OCI-LY3 (cell line): ENCODE measurements around the gene SGO2.

Experiments
- H2AFZ ChIP-seq: fragments of 200-600, 300-600 bp; shearing (Covaris generic); 2 replicates; pipeline ENCODE4 v1.6.0; 2014; ENCODE audit warnings: antibody characterized with exemption, low read depth, low read length
- H3K27ac ChIP-seq: fragments of 200-600, 300-600 bp; sonication (generic); 2 replicates; pipeline ENCODE4 v1.5.1; 2014; ENCODE audit warnings: mild to moderate bottlenecking, low read length, moderate library complexity, mixed read lengths
- H3K27me3 ChIP-seq: fragments of 200-600, 300-600 bp; sonication (generic); 2 replicates; pipeline ENCODE4 v1.6.1; 2014; ENCODE audit warnings: low read depth, low read length, mixed read lengths
- H3K36me3 ChIP-seq: fragments of 200-600, 300-600 bp; sonication (generic); replicated peaks from 2 replicates; pipeline ENCODE3; 2014; ENCODE audit warnings: low read depth, low read length, mixed read lengths
- H3K4me1 ChIP-seq: fragments of 300-600, 200-600 bp; sonication (generic); 2 replicates; pipeline ENCODE4 v1.6.1; 2014; ENCODE audit warnings: low read length, mixed read lengths
- H3K4me2 ChIP-seq: fragments of 200-600, 300-600 bp; sonication (generic); 2 replicates; pipeline ENCODE4 v1.6.1; 2014; ENCODE audit warnings: low read length, mixed read lengths
- H3K4me3 ChIP-seq: fragments of 300-600, 200-600 bp; sonication (generic); 2 replicates; pipeline ENCODE4 v1.5.1; 2014; ENCODE audit warnings: antibody characterized with exemption, mild to moderate bottlenecking, low read length, moderate library complexity
- H3K79me2 ChIP-seq: fragments of 300-600, 200-600 bp; shearing (Covaris generic); 2 replicates; pipeline ENCODE4 v1.6.1; 2014; ENCODE audit warnings: mild to moderate bottlenecking, low read length, mixed read lengths
- H3K9ac ChIP-seq: fragments of 300-600, 200-600 bp; shearing (Covaris generic); 2 replicates; pipeline ENCODE4 v1.6.0; 2014; ENCODE audit warnings: mild to moderate bottlenecking, low read length, moderate library complexity
- H3K9me3 ChIP-seq: fragments of 200-600, 300-600 bp; shearing (Covaris generic); 2 replicates; pipeline ENCODE4 v1.6.1; 2014; ENCODE audit warnings: low read length, mixed read lengths; ENCODE audit not compliant: insufficient read depth
- H4K20me1 ChIP-seq: fragments of 200-600, 300-600 bp; sonication (generic); 2 replicates; pipeline ENCODE4 v1.6.1; 2016; ENCODE audit warnings: low read length, mixed read lengths; ENCODE audit not compliant: insufficient read depth
- CTCF ChIP-seq: fragments of 200-600, 300-600 bp; sonication (generic); IDR thresholded peaks from 2 replicates; pipeline ENCODE4 v1.5.1; 2014; ENCODE audit warnings: antibody characterized with exemption, low read length, low read depth
- EZH2phosphoT487 ChIP-seq: fragments of 200-600 bp; shearing (Covaris generic); IDR thresholded peaks from 2 replicates; pipeline ENCODE4 v1.6.1; 2018; ENCODE audit warnings: antibody characterized with exemption, mixed run types, low read depth

The SGO2 gene

GRCh38 chr2:200525882-200526651 is at the start of gene SGO2:
SGO2 (plus strand) TSS chr2:200526207; CDS start chr2:200532976, 6,769 bp downstream.
- H3K79me2 ChIP-seq: peaks cover 47% of the 10 kb centered on the region
- peak within 1 kb of the TSS; percentile 53 for H3K27ac ChIP-seq
- H3K36me3 ChIP-seq: no peaks in the 10 kb centered on the region
- H3K9me3 ChIP-seq: no peaks in the 10 kb centered on the region
- TF ChIP-seq CTCF (no peak), EZH2phosphoT487 (no peak)
- H3K4me1 ChIP-seq: peaks cover 15% of the 10 kb centered on the region
- H4K20me1 ChIP-seq: peaks cover 6% of the 10 kb centered on the region; the same call in 1 of the 2 replicates
- H3K4me2 ChIP-seq: peak within 1 kb of the TSS; percentile 92
- H3K4me3 ChIP-seq: peak within 1 kb of the TSS; percentile 87
- no peaks in the 10 kb centered on the region for H3K27me3 ChIP-seq
- H3K9ac ChIP-seq: peak within 1 kb of the TSS; percentile 78
- peak within 1 kb of the TSS; percentile 93 for H2AFZ ChIP-seq

- Histone ChIP-seq H2AFZ (no peak overlapping the region), H4K20me1 (no peaks in the 10 kb centered on the region), H3K4me3 (no peak overlapping the region), H3K36me3 (no peaks in the 10 kb centered on the region), H3K27ac (no peak overlapping the region), H3K4me1 (peaks cover 11% of the 10 kb centered on the region), H3K27me3 (no peaks in the 10 kb centered on the region), H3K79me2 (no peaks in the 10 kb centered on the region), H3K4me2 (no peak overlapping the region), H3K9ac (no peak overlapping the region), H3K9me3 (no peaks in the 10 kb centered on the region)
- TF ChIP-seq CTCF (no peak), EZH2phosphoT487 (no peak)
Measured at GRCh38 chr2:200476836-200477235, 49.2 kb upstream of the SGO2 start.

GRCh38 chr2:200477667-200478131 is 48.3 kb upstream of the SGO2 start:
- no peaks in the 10 kb centered on the region for H4K20me1 ChIP-seq
- H3K79me2 ChIP-seq: no peaks in the 10 kb centered on the region
- no peak overlapping the region for H3K9ac ChIP-seq
- peaks cover 3% of the 10 kb centered on the region for H3K4me1 ChIP-seq
- H3K27me3 ChIP-seq: no peaks in the 10 kb centered on the region
- H3K36me3 ChIP-seq: no peaks in the 10 kb centered on the region
- no peak for TF ChIP-seq CTCF
- H3K4me3 ChIP-seq: no peak overlapping the region
- no peak overlapping the region for H3K4me2 ChIP-seq
- H2AFZ ChIP-seq: no peak overlapping the region
- H3K9me3 ChIP-seq: no peaks in the 10 kb centered on the region
- H3K27ac ChIP-seq: no peak overlapping the region

GRCh38 chr2:200479692-200480265 is 46.2 kb upstream of the SGO2 start:
- H3K9ac ChIP-seq: no peak overlapping the region
- no peak overlapping the region for H3K27ac ChIP-seq
- H3K36me3 ChIP-seq: no peaks in the 10 kb centered on the region
- no peak overlapping the region for H2AFZ ChIP-seq
- TF ChIP-seq EZH2phosphoT487 (no peak), CTCF (no peak)
- no peaks in the 10 kb centered on the region for H4K20me1 ChIP-seq
- no peak overlapping the region for H3K4me2 ChIP-seq
- no peaks in the 10 kb centered on the region for H3K9me3 ChIP-seq
- H3K27me3 ChIP-seq: no peaks in the 10 kb centered on the region
- H3K4me1 ChIP-seq: no peaks in the 10 kb centered on the region
- H3K79me2 ChIP-seq: no peaks in the 10 kb centered on the region
- H3K4me3 ChIP-seq: no peak overlapping the region
